Heart left ventricle (tissue), 13 donors: Measurements from ENCODE around the gene CAMK2N2.

ENCODE experiments used
- POLR2A ChIP-seq, 2 donors: fragments of 450-650 bp; IDR thresholded peaks; one replicate each; pipeline ENCODE4 v1.6.1; 2017; ENCODE audit warnings: antibody characterized with exemption in 2 of 2, mild to moderate bottlenecking in 2 of 2, moderate library complexity in 2 of 2
- TF ChIP-seq, protein P1 (sequence below), 12 donors: fragments of 200-600 bp; sonication (generic) in 4 of 12; IDR thresholded peaks; one replicate each; pipeline versions ENCODE4 v1.5.0 to v1.8.0; 2018 to 2022; ENCODE audit warnings: antibody characterized with exemption in 12 of 12, mild to moderate bottlenecking in 5 of 12
- donor health status: ischemic (EF 13 %, LVEDD 7.1; RV severe dilation, severe dysfunction).
- donor health status: DM: no; HTN: yes; CAD: no.
- donor health status: DM: no; HTN: no; CAD: no.
- donor health status: ischemic (EF 25% LVEDD 6.9; RV normal size, moderate dysfunction).
- donor health status: ischemic (EF 25% LVEDD 5.7; RV mildly dilated, moderate dysfunction).
- donor health status: ischemic (EF 35%, LVEDD 5.7; RV mildly dilated, moderate dysfunction).
- donor health status: nonischemic (EF 11% LVEDD 7.7; RV severe dilation, severe dysfunction).
- donor health status: DM: yes; HTN: yes; CAD: no.
- donor health status: PGD.
- donor health status: ischemic (EF 29% LVEDD 5.4; RV normal size, mild dysfunction).
- donor health status: nonischemic (EF 23%, LVEDD 6.1; RV moderate dilation, normal function).

DNA sequence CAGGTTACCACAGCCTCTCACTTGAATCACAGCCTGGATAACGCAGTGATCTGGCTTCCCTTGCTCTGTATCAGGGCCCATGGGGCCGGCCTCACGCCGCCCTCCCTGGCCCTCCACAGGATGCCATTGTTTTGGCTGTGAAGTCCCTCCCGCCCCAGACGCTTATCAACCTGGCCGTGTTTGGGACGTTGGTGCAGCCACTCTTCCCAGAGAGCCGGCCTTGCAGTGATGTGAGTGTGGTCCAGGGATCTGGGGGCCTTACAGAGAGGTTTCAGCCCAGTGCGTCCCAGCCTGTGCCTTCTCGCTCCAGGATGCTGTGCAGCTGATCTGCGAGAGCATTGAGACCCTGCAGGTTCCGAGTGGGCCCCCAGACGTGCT lies 25.3 kb downstream of the CAMK2N2 start:
- TF ChIP-seq, protein P1, sequence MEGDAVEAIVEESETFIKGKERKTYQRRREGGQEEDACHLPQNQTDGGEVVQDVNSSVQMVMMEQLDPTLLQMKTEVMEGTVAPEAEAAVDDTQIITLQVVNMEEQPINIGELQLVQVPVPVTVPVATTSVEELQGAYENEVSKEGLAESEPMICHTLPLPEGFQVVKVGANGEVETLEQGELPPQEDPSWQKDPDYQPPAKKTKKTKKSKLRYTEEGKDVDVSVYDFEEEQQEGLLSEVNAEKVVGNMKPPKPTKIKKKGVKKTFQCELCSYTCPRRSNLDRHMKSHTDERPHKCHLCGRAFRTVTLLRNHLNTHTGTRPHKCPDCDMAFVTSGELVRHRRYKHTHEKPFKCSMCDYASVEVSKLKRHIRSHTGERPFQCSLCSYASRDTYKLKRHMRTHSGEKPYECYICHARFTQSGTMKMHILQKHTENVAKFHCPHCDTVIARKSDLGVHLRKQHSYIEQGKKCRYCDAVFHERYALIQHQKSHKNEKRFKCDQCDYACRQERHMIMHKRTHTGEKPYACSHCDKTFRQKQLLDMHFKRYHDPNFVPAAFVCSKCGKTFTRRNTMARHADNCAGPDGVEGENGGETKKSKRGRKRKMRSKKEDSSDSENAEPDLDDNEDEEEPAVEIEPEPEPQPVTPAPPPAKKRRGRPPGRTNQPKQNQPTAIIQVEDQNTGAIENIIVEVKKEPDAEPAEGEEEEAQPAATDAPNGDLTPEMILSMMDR (IDR thresholded peaks at IDR 0.05): no peak
- no peak for TF ChIP-seq POLR2A (IDR thresholded peaks at IDR 0.05)
